ENCODE results near the gene FAM168A. TPM values are rescaled to one million over a fixed set of nuclear protein-coding genes. Genes with fewer than 3 reads are reported as not detected.

The FAM168A gene
- total RNA-seq, 1 donor from 2014 or later = 19.2 TPM

DNA sequence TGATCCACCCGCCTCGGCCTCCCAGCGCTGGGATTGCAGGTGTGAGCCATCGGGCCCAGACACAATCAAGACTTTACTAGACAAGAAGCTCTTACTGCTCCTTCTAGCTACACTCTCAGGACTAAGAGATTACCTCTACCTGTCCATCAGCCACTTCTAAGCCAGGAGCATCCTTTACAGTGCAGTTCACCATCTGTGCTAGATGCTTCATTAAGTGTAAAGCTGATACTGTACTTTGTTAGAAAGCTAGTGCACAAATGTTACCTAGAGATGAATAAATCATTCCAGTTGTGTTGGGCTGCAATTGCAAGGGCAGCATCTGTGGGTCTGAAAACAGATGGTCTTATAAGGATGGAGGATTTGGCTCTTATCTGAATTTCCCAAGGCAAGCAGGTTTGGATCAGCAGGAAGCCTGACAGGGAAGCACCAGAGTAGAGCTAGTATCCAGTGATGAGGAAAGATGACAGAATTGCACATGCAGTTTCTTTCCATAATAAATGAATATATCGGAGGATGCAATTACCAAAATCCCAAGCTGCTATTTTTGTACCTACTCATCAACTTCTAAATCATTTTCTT lies 58.3 kb downstream of the FAM168A start:
- intact Hi-C loops (cut with micrococcal nuclease) = no loop called here
- Mint-ChIP-seq H3K36me3 (ENCODE audit: low read depth) (peaks cover 4% of the 10 kb centered on the region), H3K4me3 (ENCODE audit: low read depth) (no peak overlapping the region)

DNA sequence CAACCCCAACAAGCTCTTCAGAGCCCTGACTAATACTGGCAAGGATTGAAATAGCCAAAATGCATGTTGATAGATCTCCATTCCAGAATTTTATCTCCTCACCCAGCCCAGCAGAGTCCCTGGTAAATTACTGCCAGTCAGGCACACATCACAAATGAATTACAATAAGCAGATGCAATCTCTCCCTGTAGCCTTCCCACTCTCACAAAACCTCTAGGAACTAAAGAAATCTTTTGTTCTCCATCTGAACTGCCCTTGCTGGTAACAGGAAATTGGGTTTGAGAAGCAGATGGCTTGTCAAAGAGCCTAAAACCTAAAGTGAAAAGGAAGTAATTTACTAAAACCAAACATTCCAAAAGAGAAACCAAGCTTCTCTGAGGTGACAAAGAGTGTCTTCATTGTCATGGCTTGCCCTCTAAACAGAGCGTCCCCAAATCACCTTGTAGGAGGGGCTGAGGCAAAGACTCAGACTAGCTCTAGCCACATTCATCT lies 59.5 kb downstream of the FAM168A start:
- no peak overlapping the region for H3K4me3 Mint-ChIP-seq (ENCODE audit: low read depth)
- peak overlapping the region; percentile 74 for H3K27ac Mint-ChIP-seq
- no peak for DNase-seq (ENCODE audit: low spot score)
- no peaks in the 10 kb centered on the region for H3K27me3 Mint-ChIP-seq (ENCODE audit: low read depth)
- no peaks in the 10 kb centered on the region for H3K9me3 Mint-ChIP-seq
- peaks cover 21% of the 10 kb centered on the region for H3K4me1 Mint-ChIP-seq (ENCODE audit: low read depth)
- intact Hi-C loops (cut with micrococcal nuclease) = loop anchor here (1.0 kb wide), 1 partner anchor 18 kb away; no protein-coding TSS in a partner anchor
- H3K36me3 Mint-ChIP-seq (ENCODE audit: low read depth) = peaks cover 4% of the 10 kb centered on the region

More for the DNA sequence above, 58.3 kb downstream of the FAM168A start:
- no peaks in the 10 kb centered on the region for H3K27me3 Mint-ChIP-seq (ENCODE audit: low read depth)
- no peak overlapping the region for H3K27ac Mint-ChIP-seq
- peaks cover 19% of the 10 kb centered on the region for H3K4me1 Mint-ChIP-seq (ENCODE audit: low read depth)
- no peak for DNase-seq (ENCODE audit: low spot score)
- H3K9me3 Mint-ChIP-seq = no peaks in the 10 kb centered on the region

DNA sequence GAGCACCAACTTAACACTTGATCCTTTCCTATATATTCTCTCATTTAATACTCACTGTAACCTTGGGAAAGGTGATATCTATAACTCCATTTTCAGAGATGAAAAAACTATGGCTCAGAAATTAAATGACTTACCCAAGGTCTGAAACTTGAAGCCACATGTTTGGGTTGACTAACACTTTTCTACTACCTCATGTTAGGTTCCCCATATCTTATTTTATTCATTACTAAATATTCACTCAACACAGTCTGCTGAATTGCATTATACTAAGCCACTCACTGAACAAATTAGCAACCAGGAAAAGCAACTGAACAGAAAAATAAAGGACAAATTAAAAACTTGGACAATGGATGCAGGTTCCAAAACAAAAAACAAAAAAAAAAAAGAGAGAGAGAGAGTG lies 59.9 kb downstream of the FAM168A start:
- H3K27me3 Mint-ChIP-seq (ENCODE audit: low read depth) = no peaks in the 10 kb centered on the region
- intact Hi-C loops (cut with micrococcal nuclease) = loop anchor here (1.0 kb wide), 1 partner anchor 18 kb away; no protein-coding TSS in a partner anchor
- H3K9me3 Mint-ChIP-seq = no peaks in the 10 kb centered on the region
- H3K27ac Mint-ChIP-seq = peak overlapping the region; percentile 74
- peaks cover 4% of the 10 kb centered on the region for H3K36me3 Mint-ChIP-seq (ENCODE audit: low read depth)
- no peak for DNase-seq (ENCODE audit: low spot score)
- H3K4me3 Mint-ChIP-seq (ENCODE audit: low read depth) = no peak overlapping the region
- H3K4me1 Mint-ChIP-seq (ENCODE audit: low read depth) = peaks cover 21% of the 10 kb centered on the region

DNA sequence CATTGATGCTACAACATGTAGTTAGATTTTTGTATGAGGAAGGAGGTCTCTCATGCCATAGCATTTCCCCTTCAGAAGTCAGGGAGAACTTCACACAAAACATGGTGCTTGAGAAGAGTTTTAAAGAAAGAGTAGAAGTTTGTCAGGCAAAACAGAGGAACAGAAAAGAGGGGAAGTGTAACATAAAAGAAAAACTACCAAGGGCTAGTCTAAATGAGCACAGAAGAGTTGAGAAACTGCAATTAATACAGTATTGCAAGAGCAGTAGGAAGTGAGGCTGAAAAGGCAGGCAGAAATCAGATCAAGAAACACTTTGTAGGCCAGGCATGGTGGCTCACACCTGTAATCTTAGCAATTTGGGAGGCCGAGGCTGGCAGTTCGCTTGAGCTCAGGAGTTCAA lies 61.0 kb downstream of the FAM168A start:
- no peaks in the 10 kb centered on the region for H3K9me3 Mint-ChIP-seq
- H3K36me3 Mint-ChIP-seq (ENCODE audit: low read depth) = peaks cover 4% of the 10 kb centered on the region
- peaks cover 19% of the 10 kb centered on the region for H3K4me1 Mint-ChIP-seq (ENCODE audit: low read depth)
- DNase-seq (ENCODE audit: low spot score) = no peak
- H3K4me3 Mint-ChIP-seq (ENCODE audit: low read depth) = no peak overlapping the region
- no peaks in the 10 kb centered on the region for H3K27me3 Mint-ChIP-seq (ENCODE audit: low read depth)
- intact Hi-C loops (cut with micrococcal nuclease) = no loop called here
- no peak overlapping the region for H3K27ac Mint-ChIP-seq

DNA sequence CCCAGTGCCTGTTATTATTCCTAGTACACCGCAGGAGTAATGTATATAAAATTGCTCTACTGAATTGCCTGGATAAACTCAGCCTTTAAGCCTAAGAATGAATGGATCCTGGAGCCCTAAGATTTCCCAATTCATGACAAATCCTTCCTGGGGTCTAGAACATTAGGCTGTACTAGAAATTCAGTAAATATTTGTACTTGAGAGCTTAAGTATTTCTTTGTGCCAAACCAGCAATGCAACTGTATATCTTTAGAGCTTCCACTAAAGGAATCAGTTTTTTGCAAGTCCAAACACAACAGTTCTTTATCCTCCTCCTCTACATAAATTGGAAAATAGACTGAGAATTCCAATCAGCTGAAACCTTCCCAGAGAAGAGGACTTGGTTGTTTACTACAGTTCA lies 65.6 kb downstream of the FAM168A start:
- no peak for DNase-seq (ENCODE audit: low spot score)
- intact Hi-C loops (cut with micrococcal nuclease) = no loop called here
- H3K9me3 Mint-ChIP-seq = no peaks in the 10 kb centered on the region
- H3K4me3 Mint-ChIP-seq (ENCODE audit: low read depth) = no peak overlapping the region
- peaks cover 22% of the 10 kb centered on the region for H3K4me1 Mint-ChIP-seq (ENCODE audit: low read depth)
- no peaks in the 10 kb centered on the region for H3K27me3 Mint-ChIP-seq (ENCODE audit: low read depth)
- H3K36me3 Mint-ChIP-seq (ENCODE audit: low read depth) = peaks cover 4% of the 10 kb centered on the region
- no peak overlapping the region for H3K27ac Mint-ChIP-seq

DNA sequence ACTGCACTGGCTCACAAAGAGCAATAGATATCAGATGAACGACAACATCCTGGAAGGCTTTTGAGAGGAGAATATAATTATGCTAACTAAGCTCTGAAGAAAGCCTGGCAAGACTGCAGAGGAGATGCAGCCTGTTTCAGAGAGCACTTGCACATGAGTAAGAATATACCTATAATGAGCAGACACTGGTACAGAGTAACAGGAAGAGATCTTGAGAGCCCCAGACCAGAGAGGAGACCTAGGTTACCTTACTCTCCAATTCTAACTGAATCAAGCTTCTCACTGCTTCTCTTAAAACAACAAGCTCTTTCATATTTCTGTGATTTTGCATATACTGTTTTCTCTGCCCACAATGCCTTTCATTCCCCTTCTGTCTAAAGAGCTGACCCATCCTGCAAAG lies 66.5 kb downstream of the FAM168A start:
- Mint-ChIP-seq H3K4me1 (ENCODE audit: low read depth) (peaks cover 29% of the 10 kb centered on the region), H3K9me3 (no peaks in the 10 kb centered on the region), H3K27me3 (ENCODE audit: low read depth) (no peaks in the 10 kb centered on the region), H3K36me3 (ENCODE audit: low read depth) (no peaks in the 10 kb centered on the region), H3K4me3 (ENCODE audit: low read depth) (no peak overlapping the region), H3K27ac (no peak overlapping the region)
- intact Hi-C loops (cut with micrococcal nuclease) = no loop called here
- no peak for DNase-seq (ENCODE audit: low spot score)

DNA sequence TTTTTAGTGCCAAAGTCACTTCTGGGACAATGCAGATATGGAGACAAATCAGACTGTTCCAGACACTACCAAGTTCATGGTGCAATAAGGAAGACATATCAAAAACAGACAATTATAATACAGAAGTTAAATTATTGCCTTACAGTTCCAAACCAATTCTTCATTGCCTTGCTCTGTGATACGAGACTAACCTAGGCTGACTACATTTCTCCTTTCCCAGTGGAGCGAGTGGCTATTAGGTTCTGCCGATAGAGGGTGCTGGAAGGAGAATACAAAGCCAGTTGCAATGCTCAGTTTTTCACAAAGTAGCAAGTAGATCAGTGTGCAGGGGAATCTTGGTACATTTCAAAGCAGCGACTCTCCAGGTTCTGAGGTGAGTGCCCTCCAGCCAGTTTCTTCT lies 67.8 kb downstream of the FAM168A start:
- Mint-ChIP-seq H3K27me3 (ENCODE audit: low read depth) (no peaks in the 10 kb centered on the region), H3K36me3 (ENCODE audit: low read depth) (no peaks in the 10 kb centered on the region), H3K9me3 (no peaks in the 10 kb centered on the region), H3K4me1 (ENCODE audit: low read depth) (peaks cover 30% of the 10 kb centered on the region), H3K27ac (no peak overlapping the region), H3K4me3 (ENCODE audit: low read depth) (no peak overlapping the region)
- no peak for DNase-seq (ENCODE audit: low spot score)
- intact Hi-C loops (cut with micrococcal nuclease) = no loop called here

DNA sequence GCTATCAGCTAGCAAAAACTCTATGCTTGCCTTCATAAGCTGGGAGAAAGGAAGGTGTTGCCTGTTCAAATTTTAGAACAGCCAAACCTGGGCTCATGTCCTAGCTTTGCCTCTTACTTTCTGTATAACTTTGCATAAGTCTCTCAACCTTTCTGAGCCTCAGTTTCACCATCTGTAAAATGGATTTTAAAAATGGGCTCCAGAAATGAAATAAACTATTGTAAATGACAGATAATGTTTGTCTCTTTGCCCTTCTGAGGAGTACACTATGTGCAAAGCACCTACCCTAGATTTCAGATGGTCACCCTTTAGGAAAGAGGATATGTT lies 68.7 kb downstream of the FAM168A start:
- Mint-ChIP-seq H3K27ac (no peak overlapping the region), H3K27me3 (ENCODE audit: low read depth) (no peaks in the 10 kb centered on the region), H3K9me3 (peaks cover under 1% of the 10 kb centered on the region), H3K36me3 (ENCODE audit: low read depth) (no peaks in the 10 kb centered on the region), H3K4me1 (ENCODE audit: low read depth) (peaks cover 30% of the 10 kb centered on the region), H3K4me3 (ENCODE audit: low read depth) (no peak overlapping the region)
- no peak for DNase-seq (ENCODE audit: low spot score)
- intact Hi-C loops (cut with micrococcal nuclease) = no loop called here

DNA sequence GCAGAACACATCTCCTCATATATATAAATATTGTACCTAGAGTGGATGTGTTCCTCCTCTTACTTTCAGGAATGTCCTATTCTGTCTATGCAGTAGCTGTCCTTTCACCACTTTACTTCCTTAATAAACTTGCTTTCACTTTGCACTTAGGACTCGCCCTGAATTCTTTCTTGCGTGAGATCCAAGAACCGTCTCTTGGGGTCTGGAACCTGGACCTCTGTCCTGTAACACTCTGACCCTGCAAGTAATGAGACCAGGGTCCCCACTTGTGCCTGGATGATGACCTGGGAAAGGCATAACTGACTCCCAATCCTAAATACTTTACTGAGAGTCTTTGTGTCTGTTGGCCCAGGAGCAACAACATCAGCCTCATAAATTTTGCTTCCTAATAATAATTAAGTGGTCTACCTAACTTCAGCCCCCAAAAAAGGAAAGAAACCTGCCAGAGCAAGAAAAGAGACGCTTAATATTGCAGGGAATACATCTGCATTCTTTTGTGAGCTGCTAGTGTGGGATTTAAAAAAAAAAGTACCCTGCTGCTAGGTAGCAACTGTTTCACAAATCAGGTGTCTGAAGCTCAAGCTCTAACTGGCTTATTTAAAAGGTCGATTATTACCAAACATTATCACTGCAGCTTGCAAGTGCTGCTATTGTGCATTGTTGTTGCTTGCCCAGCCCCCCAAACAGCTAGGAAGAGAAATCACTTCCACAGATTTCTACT lies 69.3 kb downstream of the FAM168A start:
- H3K9me3 Mint-ChIP-seq = peaks cover 5% of the 10 kb centered on the region
- H3K4me1 Mint-ChIP-seq (ENCODE audit: low read depth) = peaks cover 27% of the 10 kb centered on the region
- H3K4me3 Mint-ChIP-seq (ENCODE audit: low read depth) = no peak overlapping the region
- no peak overlapping the region for H3K27ac Mint-ChIP-seq
- DNase-seq (ENCODE audit: low spot score) = no peak
- H3K36me3 Mint-ChIP-seq (ENCODE audit: low read depth) = peaks cover 4% of the 10 kb centered on the region
- intact Hi-C loops (cut with micrococcal nuclease) = no loop called here
- H3K27me3 Mint-ChIP-seq (ENCODE audit: low read depth) = no peaks in the 10 kb centered on the region

DNA sequence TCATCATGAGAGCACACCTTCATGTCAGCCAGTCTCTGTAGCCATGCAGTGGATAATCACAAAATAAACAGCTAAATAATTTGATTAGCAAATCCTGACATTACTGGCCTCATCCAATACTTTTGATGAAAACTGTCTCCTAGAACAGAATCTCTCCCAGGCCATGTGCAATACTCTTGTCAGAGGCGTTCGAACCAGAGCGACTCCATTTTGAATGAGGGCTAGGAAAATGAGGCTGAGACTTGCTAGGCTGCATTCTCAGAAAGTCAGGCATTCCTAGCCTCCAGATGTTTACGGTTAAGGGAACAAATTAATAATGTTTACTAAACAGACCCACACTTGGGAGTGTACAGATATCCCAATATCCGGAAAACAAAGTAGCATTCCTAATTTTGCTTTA lies 69.9 kb downstream of the FAM168A start:
- no peak overlapping the region for H3K4me3 Mint-ChIP-seq (ENCODE audit: low read depth)
- H3K36me3 Mint-ChIP-seq (ENCODE audit: low read depth) = peaks cover 8% of the 10 kb centered on the region
- no peak overlapping the region for H3K27ac Mint-ChIP-seq
- no peaks in the 10 kb centered on the region for H3K27me3 Mint-ChIP-seq (ENCODE audit: low read depth)
- intact Hi-C loops (cut with micrococcal nuclease) = no loop called here
- H3K4me1 Mint-ChIP-seq (ENCODE audit: low read depth) = peaks cover 28% of the 10 kb centered on the region
- H3K9me3 Mint-ChIP-seq = peaks cover 8% of the 10 kb centered on the region
- no peak for DNase-seq (ENCODE audit: low spot score)

DNA sequence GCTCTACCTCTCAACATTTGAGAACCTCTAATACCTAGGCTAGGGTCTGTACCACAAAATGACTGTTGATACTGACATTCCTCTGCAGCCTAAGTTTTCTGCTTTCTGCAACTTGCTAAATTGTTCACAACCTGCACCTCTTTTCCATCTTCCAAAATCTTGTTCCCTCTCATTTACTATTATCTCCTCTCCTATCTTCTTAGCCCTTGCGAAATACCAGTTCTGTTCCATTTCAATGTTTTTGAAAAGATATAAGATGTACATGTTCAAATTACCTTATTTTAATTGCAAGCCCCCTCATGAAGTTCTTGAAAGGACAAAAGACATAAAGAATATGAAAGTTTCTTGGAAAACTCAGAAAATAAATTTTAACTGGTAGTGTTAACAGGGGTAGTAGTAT lies 72.3 kb downstream of the FAM168A start:
- Mint-ChIP-seq H3K4me1 (ENCODE audit: low read depth) (peaks cover 34% of the 10 kb centered on the region), H3K9me3 (peaks cover 8% of the 10 kb centered on the region), H3K27ac (no peak overlapping the region), H3K4me3 (ENCODE audit: low read depth) (no peak overlapping the region), H3K27me3 (ENCODE audit: low read depth) (no peaks in the 10 kb centered on the region), H3K36me3 (ENCODE audit: low read depth) (peaks cover 14% of the 10 kb centered on the region)
- DNase-seq (ENCODE audit: low spot score) = no peak
- intact Hi-C loops (cut with micrococcal nuclease) = no loop called here

DNA sequence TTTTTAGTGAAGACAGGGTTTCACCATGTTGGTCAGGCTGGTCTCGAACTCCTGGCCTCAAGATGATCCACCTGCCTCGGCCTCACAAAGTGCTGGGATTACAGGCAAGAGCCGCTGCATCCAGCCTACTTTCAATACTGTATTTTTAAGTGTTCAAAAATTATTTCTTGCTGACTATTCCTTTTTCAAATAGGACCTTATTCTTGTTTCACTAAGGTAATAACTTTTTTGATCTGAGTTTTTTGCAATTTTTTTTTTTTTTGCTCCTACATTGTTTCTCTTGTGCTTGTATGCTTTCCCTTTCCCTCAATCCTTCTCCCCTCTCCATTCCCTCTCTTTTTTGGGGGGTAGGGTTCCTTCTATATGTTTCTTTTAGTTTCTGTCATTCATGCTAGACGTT lies 73.1 kb downstream of the FAM168A start:
- no peaks in the 10 kb centered on the region for H3K27me3 Mint-ChIP-seq (ENCODE audit: low read depth)

DNA sequence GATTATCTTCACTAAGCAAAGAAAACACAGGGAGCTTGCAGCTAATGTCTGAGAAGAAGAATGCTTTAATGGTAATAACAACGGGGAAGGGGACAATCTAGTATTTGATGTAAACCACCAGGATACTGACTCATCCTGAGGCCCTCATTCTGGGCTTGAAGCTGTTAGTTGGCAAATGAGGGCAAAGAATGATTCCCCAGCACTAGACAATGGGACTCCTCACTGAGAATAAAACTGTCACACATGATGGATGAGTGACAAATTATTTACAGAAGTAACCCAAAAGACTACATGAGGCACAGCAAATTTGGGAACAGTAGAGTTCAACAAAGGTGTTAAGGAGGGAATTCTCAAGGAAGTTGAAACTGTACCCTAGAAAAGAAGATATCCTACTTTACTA lies 76.3 kb downstream of the FAM168A start:
- intact Hi-C loops (cut with micrococcal nuclease) = no loop called here
- peaks cover 8% of the 10 kb centered on the region for H3K9me3 Mint-ChIP-seq
- no peak for DNase-seq (ENCODE audit: low spot score)
- H3K27me3 Mint-ChIP-seq (ENCODE audit: low read depth) = no peaks in the 10 kb centered on the region
- no peak overlapping the region for H3K4me3 Mint-ChIP-seq (ENCODE audit: low read depth)
- H3K36me3 Mint-ChIP-seq (ENCODE audit: low read depth) = peaks cover 14% of the 10 kb centered on the region
- peak overlapping the region; percentile 35 for H3K27ac Mint-ChIP-seq
- peaks cover 29% of the 10 kb centered on the region for H3K4me1 Mint-ChIP-seq (ENCODE audit: low read depth)

More for the DNA sequence above, 73.1 kb downstream of the FAM168A start:
- Mint-ChIP-seq H3K27ac (no peak overlapping the region), H3K4me3 (ENCODE audit: low read depth) (no peak overlapping the region), H3K4me1 (ENCODE audit: low read depth) (peaks cover 37% of the 10 kb centered on the region), H3K9me3 (peaks cover 8% of the 10 kb centered on the region), H3K36me3 (ENCODE audit: low read depth) (peaks cover 14% of the 10 kb centered on the region)
- intact Hi-C loops (cut with micrococcal nuclease) = no loop called here
- no peak for DNase-seq (ENCODE audit: low spot score)

All from activated T-helper 2 cell treated with anti-CD3 and anti-CD28 coated beads, Interferon-gamma antibody, Interleukin-2, Interleukin-4, amounts not matched to agents 10 μg/mL and 5 μg/mL and 100 μg/mL, durations not matched to agents 14 hours and 24 hours and 36 hours (primary cell).